ENCODE data around the gene PHF2.
A peak's percentile ranks its signal among the peaks of the same experiment; 100 is the strongest.

PHF2 gene

GRCh38 chr9:93549611-93550010, 26.8 kb upstream of the PHF2 start:
- Histone ChIP-seq H3K27ac (ENCODE audit: low read depth, low read length) (no peak overlapping the region), H3K9me3 (ENCODE audit: insufficient read depth, low read depth, low read length) (no peaks in the 10 kb centered on the region), H3K27me3 (ENCODE audit: insufficient read depth, low read length) (no peaks in the 10 kb centered on the region), H3K9ac (ENCODE audit: low read depth, low read length) (no peak overlapping the region), H3K4me3 (ENCODE audit: low read length) (no peak overlapping the region), H3K4me1 (ENCODE audit: insufficient read depth, low read length) (0 out of 2 replicates have a peak, but pooled peaks cover 6% of the 10 kb centered on the region), H3K36me3 (ENCODE audit: insufficient read depth, low read length) (peaks cover 83% of the 10 kb centered on the region)
- WGBS = 96% methylated on average over 5 of the region's 5 CpGs

- WGBS = 91% methylated on average over 1 of the region's 1 CpG
- peaks cover 85% of the 10 kb centered on the region for H3K36me3 ChIP-seq (ENCODE audit: insufficient read depth, low read length)
Measured at GRCh38 chr9:93552923-93553322, 23.5 kb upstream of the PHF2 start.

GRCh38 chr9:93555370-93555769, 21.0 kb upstream of the PHF2 start:
- WGBS = 50% methylated on average over 4 of the region's 4 CpGs
- peaks cover 15% of the 10 kb centered on the region for H3K4me1 ChIP-seq (ENCODE audit: insufficient read depth, low read length)
- H3K36me3 ChIP-seq (ENCODE audit: insufficient read depth, low read length) = peaks cover 95% of the 10 kb centered on the region
- no peak overlapping the region for H3K9ac ChIP-seq (ENCODE audit: low read depth, low read length)
- H3K27ac ChIP-seq (ENCODE audit: low read depth, low read length) = no peak overlapping the region
- no peak overlapping the region for H3K4me3 ChIP-seq (ENCODE audit: low read length)
- no peaks in the 10 kb centered on the region for H3K9me3 ChIP-seq (ENCODE audit: insufficient read depth, low read depth, low read length)
- no peaks in the 10 kb centered on the region for H3K27me3 ChIP-seq (ENCODE audit: insufficient read depth, low read length)

More at GRCh38 chr9:93552923-93553322, 23.5 kb upstream of the PHF2 start:
- Histone ChIP-seq H3K27ac (ENCODE audit: low read depth, low read length) (no peak overlapping the region), H3K9me3 (ENCODE audit: insufficient read depth, low read depth, low read length) (no peaks in the 10 kb centered on the region), H3K27me3 (ENCODE audit: insufficient read depth, low read length) (no peaks in the 10 kb centered on the region), H3K4me3 (ENCODE audit: low read length) (no peak overlapping the region), H3K4me1 (ENCODE audit: insufficient read depth, low read length) (peaks cover 15% of the 10 kb centered on the region), H3K9ac (ENCODE audit: low read depth, low read length) (no peak overlapping the region)

GRCh38 chr9:93557366-93558137, 18.8 kb upstream of the PHF2 start:
- H3K4me3 ChIP-seq (ENCODE audit: low read length) = no peak overlapping the region
- H3K9ac ChIP-seq (ENCODE audit: low read depth, low read length) = no peak overlapping the region
- H3K4me1 ChIP-seq (ENCODE audit: insufficient read depth, low read length) = peaks cover 15% of the 10 kb centered on the region
- H3K9me3 ChIP-seq (ENCODE audit: insufficient read depth, low read depth, low read length) = no peaks in the 10 kb centered on the region
- H3K36me3 ChIP-seq (ENCODE audit: insufficient read depth, low read length) = peaks cover 95% of the 10 kb centered on the region
- WGBS = 92% methylated on average over 15 of the region's 15 CpGs
- no peaks in the 10 kb centered on the region for H3K27me3 ChIP-seq (ENCODE audit: insufficient read depth, low read length)
- H3K27ac ChIP-seq (ENCODE audit: low read depth, low read length) = no peak overlapping the region

GRCh38 chr9:93558503-93558902, 17.9 kb upstream of the PHF2 start:
- no peak overlapping the region for H3K27ac ChIP-seq (ENCODE audit: low read depth, low read length)
- H3K4me3 ChIP-seq (ENCODE audit: low read length) = no peak overlapping the region
- WGBS = 94% methylated on average over 14 of the region's 14 CpGs
- H3K36me3 ChIP-seq (ENCODE audit: insufficient read depth, low read length) = peaks cover 95% of the 10 kb centered on the region
- H3K4me1 ChIP-seq (ENCODE audit: insufficient read depth, low read length) = peaks cover 15% of the 10 kb centered on the region
- no peak overlapping the region for H3K9ac ChIP-seq (ENCODE audit: low read depth, low read length)
- no peaks in the 10 kb centered on the region for H3K27me3 ChIP-seq (ENCODE audit: insufficient read depth, low read length)
- H3K9me3 ChIP-seq (ENCODE audit: insufficient read depth, low read depth, low read length) = no peaks in the 10 kb centered on the region

GRCh38 chr9:93560991-93561390, 15.4 kb upstream of the PHF2 start:
- Histone ChIP-seq H3K4me3 (ENCODE audit: low read length) (no peak overlapping the region), H3K27me3 (ENCODE audit: insufficient read depth, low read length) (no peaks in the 10 kb centered on the region), H3K36me3 (ENCODE audit: insufficient read depth, low read length) (peaks cover 91% of the 10 kb centered on the region), H3K27ac (ENCODE audit: low read depth, low read length) (no peak overlapping the region), H3K4me1 (ENCODE audit: insufficient read depth, low read length) (peaks cover 1% of the 10 kb centered on the region), H3K9ac (ENCODE audit: low read depth, low read length) (no peak overlapping the region), H3K9me3 (ENCODE audit: insufficient read depth, low read depth, low read length) (no peaks in the 10 kb centered on the region)
- WGBS = 97% methylated on average over 5 of the region's 5 CpGs

- no peaks in the 10 kb centered on the region for H3K9me3 ChIP-seq (ENCODE audit: insufficient read depth, low read depth, low read length)
- peaks cover 7% of the 10 kb centered on the region for H3K4me1 ChIP-seq (ENCODE audit: insufficient read depth, low read length)
- no peak overlapping the region for H3K27ac ChIP-seq (ENCODE audit: low read depth, low read length)
- H3K36me3 ChIP-seq (ENCODE audit: insufficient read depth, low read length) = peaks cover 81% of the 10 kb centered on the region
- 95% methylated on average over 2 of the region's 2 CpGs for WGBS
- H3K9ac ChIP-seq (ENCODE audit: low read depth, low read length) = no peak overlapping the region
- H3K27me3 ChIP-seq (ENCODE audit: insufficient read depth, low read length) = no peaks in the 10 kb centered on the region
- no peak overlapping the region for H3K4me3 ChIP-seq (ENCODE audit: low read length)
Measured at GRCh38 chr9:93562157-93562556, 14.2 kb upstream of the PHF2 start.

GRCh38 chr9:93565089-93565488, 11.3 kb upstream of the PHF2 start:
- Histone ChIP-seq H3K4me1 (ENCODE audit: insufficient read depth, low read length) (peaks cover 7% of the 10 kb centered on the region), H3K9me3 (ENCODE audit: insufficient read depth, low read depth, low read length) (no peaks in the 10 kb centered on the region), H3K4me3 (ENCODE audit: low read length) (no peak overlapping the region), H3K27me3 (ENCODE audit: insufficient read depth, low read length) (no peaks in the 10 kb centered on the region), H3K9ac (ENCODE audit: low read depth, low read length) (no peak overlapping the region), H3K36me3 (ENCODE audit: insufficient read depth, low read length) (peaks cover 52% of the 10 kb centered on the region), H3K27ac (ENCODE audit: low read depth, low read length) (no peak overlapping the region)
- 92% methylated on average over 2 of the region's 4 CpGs for WGBS

- Histone ChIP-seq H3K27ac (ENCODE audit: low read depth, low read length) (peak overlapping the region; percentile 85), H3K36me3 (ENCODE audit: insufficient read depth, low read length) (peaks cover 36% of the 10 kb centered on the region), H3K27me3 (ENCODE audit: insufficient read depth, low read length) (no peaks in the 10 kb centered on the region), H3K9ac (ENCODE audit: low read depth, low read length) (peak overlapping the region; percentile 77), H3K4me1 (ENCODE audit: insufficient read depth, low read length) (peaks cover 7% of the 10 kb centered on the region), H3K9me3 (ENCODE audit: insufficient read depth, low read depth, low read length) (peaks cover 7% of the 10 kb centered on the region; the same call in 1 of the 2 replicates), H3K4me3 (ENCODE audit: low read length) (peak overlapping the region; percentile 66)
- 15% methylated on average over 69 of the region's 69 CpGs for WGBS
Measured at GRCh38 chr9:93566408-93567270, 9.7 kb upstream of the PHF2 start.

GRCh38 chr9:93567271-93567959, 9.0 kb upstream of the PHF2 start:
- Histone ChIP-seq H3K4me3 (ENCODE audit: low read length) (peak overlapping the region; percentile 66), H3K9ac (ENCODE audit: low read depth, low read length) (0 out of 2 replicates have a peak overlapping the region, but pooled peaks have one; percentile 77), H3K27ac (ENCODE audit: low read depth, low read length) (peak overlapping the region; percentile 85), H3K27me3 (ENCODE audit: insufficient read depth, low read length) (no peaks in the 10 kb centered on the region), H3K36me3 (ENCODE audit: insufficient read depth, low read length) (peaks cover 29% of the 10 kb centered on the region), H3K9me3 (ENCODE audit: insufficient read depth, low read depth, low read length) (peaks cover 7% of the 10 kb centered on the region; the same call in 1 of the 2 replicates), H3K4me1 (ENCODE audit: insufficient read depth, low read length) (peaks cover 7% of the 10 kb centered on the region)
- WGBS = 90% methylated on average over 14 of the region's 15 CpGs

- Histone ChIP-seq H3K9me3 (ENCODE audit: insufficient read depth, low read depth, low read length) (peaks cover 7% of the 10 kb centered on the region; the same call in 1 of the 2 replicates), H3K4me1 (ENCODE audit: insufficient read depth, low read length) (peaks cover 7% of the 10 kb centered on the region)
- 93% methylated on average over 5 of the region's 5 CpGs for WGBS
Measured at GRCh38 chr9:93568169-93568568, 8.2 kb upstream of the PHF2 start.

More at GRCh38 chr9:93568169-93568568, 8.2 kb upstream of the PHF2 start:
- Histone ChIP-seq H3K27me3 (ENCODE audit: insufficient read depth, low read length) (no peaks in the 10 kb centered on the region), H3K27ac (ENCODE audit: low read depth, low read length) (no peak overlapping the region), H3K9ac (ENCODE audit: low read depth, low read length) (no peak overlapping the region), H3K4me3 (ENCODE audit: low read length) (no peak overlapping the region), H3K36me3 (ENCODE audit: insufficient read depth, low read length) (peaks cover 21% of the 10 kb centered on the region)
